ENCODE results near the gene ZC3H10.

The ZC3H10 gene

GRCh38 chr12:56102683-56103065 lies 15.4 kb upstream of the ZC3H10 start:
- TF ChIP-seq, protein P1, sequence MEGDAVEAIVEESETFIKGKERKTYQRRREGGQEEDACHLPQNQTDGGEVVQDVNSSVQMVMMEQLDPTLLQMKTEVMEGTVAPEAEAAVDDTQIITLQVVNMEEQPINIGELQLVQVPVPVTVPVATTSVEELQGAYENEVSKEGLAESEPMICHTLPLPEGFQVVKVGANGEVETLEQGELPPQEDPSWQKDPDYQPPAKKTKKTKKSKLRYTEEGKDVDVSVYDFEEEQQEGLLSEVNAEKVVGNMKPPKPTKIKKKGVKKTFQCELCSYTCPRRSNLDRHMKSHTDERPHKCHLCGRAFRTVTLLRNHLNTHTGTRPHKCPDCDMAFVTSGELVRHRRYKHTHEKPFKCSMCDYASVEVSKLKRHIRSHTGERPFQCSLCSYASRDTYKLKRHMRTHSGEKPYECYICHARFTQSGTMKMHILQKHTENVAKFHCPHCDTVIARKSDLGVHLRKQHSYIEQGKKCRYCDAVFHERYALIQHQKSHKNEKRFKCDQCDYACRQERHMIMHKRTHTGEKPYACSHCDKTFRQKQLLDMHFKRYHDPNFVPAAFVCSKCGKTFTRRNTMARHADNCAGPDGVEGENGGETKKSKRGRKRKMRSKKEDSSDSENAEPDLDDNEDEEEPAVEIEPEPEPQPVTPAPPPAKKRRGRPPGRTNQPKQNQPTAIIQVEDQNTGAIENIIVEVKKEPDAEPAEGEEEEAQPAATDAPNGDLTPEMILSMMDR (IDR thresholded peaks at IDR 0.05; ENCODE audit: low read depth, low read length, missing control alignments), result no peak
- H3K4me3 ChIP-seq (ENCODE audit: low read depth, low read length), result no peak overlapping the region
- DNase-seq (ENCODE audit: low read depth), result no peak

GRCh38 chr12:56103066-56103711 lies 14.9 kb upstream of the ZC3H10 start:
- no peak for DNase-seq (ENCODE audit: low read depth)
- H3K4me3 ChIP-seq (ENCODE audit: low read depth, low read length), result peak overlapping the region; percentile 99; the same call in 1 of the 2 replicates
- TF ChIP-seq, protein P1 (IDR thresholded peaks at IDR 0.05; ENCODE audit: low read depth, low read length, missing control alignments), result no peak

DNA sequence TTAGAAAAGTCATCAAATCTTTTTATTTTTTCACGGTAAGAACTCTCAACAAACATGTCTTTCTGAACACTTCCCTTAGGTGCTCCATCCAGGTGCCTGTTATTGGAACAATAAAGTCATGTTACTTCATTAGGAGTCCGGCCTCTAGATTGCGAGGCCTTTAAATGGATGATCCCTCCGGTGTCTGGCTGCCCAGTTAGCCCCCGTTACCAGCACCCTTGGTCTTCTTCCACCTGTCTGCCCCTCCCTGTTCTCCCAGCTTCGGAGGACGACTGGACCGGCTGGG lies 14.3 kb upstream of the ZC3H10 start:
- TF ChIP-seq, protein P1 (IDR thresholded peaks at IDR 0.05; ENCODE audit: low read depth, low read length, missing control alignments), result no peak
- DNase-seq (ENCODE audit: low read depth), result no peak
- peak overlapping the region; percentile 99 for H3K4me3 ChIP-seq (ENCODE audit: low read depth, low read length)

DNA sequence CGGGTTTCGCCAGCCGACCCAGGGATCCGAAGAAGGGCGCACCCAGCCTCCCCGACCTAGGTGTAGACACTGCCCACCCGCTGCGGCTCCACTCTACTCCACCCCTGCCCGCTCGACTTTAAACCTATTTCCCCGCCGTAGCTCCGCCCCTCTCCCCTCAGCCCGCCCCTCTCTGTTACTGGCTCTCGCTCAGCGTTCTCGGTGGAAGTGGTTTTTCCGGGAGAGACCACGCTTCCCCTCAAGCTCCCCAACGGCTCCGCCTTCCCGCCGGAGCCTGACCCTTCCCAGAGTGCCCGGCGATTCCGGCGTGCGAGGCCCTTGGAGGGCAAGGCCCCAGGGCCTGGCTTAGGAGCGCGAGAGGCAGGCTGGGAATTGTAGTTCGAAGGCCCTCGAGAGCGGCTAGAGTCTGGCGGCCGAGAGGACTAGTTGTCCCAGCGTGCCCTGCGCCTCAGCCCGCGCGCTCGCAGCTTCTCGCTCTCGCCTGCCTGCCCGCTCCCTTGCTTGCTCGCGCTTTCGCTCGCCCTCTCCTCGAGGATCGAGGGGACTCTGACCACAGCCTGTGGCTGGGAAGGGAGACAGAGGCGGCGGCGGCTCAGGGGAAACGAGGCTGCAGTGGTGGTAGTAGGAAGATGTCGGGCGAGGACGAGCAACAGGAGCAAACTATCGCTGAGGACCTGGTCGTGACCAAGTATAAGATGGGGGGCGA lies 13.8 kb upstream of the ZC3H10 start, which contains the start of gene PA2G4:
Gene PA2G4 (plus strand): TSS at position 451 of the 706 bp plus-strand sequence. CDS start 179 bp downstream, at position 630.
- DNase-seq (ENCODE audit: low read depth), result peak; percentile 97
- TF ChIP-seq, protein P1 (IDR thresholded peaks at IDR 0.05; ENCODE audit: low read depth, low read length, missing control alignments), result no peak
- H3K4me3 ChIP-seq (ENCODE audit: low read depth, low read length), result peak within 1 kb of the TSS; percentile 99

GRCh38 chr12:56104815-56105608 lies 13.1 kb upstream of the ZC3H10 start:
- no peak for DNase-seq (ENCODE audit: low read depth)
- TF ChIP-seq, protein P1 (IDR thresholded peaks at IDR 0.05; ENCODE audit: low read depth, low read length, missing control alignments), result no peak
- H3K4me3 ChIP-seq (ENCODE audit: low read depth, low read length), result peak overlapping the region; percentile 99

DNA sequence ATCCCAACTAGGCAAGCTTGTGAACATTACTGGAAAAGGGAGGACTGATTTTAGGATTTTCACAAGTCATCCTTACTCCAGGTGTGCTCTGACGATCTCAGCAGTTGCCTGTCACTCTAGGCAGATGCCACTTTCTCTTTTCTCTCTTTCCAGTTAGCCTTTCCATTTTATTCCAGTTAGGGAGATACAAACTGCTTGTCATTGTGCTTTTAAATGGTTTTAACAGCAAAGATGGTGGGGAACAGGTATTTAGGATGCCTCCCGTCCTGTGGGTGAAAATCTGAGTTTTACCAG lies 12.5 kb upstream of the ZC3H10 start:
- no peak for DNase-seq (ENCODE audit: low read depth)
- TF ChIP-seq, protein P1 (IDR thresholded peaks at IDR 0.05; ENCODE audit: low read depth, low read length, missing control alignments), result no peak
- peak overlapping the region; percentile 99 for H3K4me3 ChIP-seq (ENCODE audit: low read depth, low read length)

Measured in GM12864 (cell line).